Central memory CD4-positive, alpha-beta T cell (primary cell): ENCODE data around the gene CRNKL1.

Experiments
- DNase-seq: peaks from one replicate; pipeline ENCODE4 v3.0.0; 2022

Gene CRNKL1

GRCh38 chr20:20060234-20060998 is 8.2 kb upstream of the CRNKL1 start:
- no peak for DNase-seq

DNA sequence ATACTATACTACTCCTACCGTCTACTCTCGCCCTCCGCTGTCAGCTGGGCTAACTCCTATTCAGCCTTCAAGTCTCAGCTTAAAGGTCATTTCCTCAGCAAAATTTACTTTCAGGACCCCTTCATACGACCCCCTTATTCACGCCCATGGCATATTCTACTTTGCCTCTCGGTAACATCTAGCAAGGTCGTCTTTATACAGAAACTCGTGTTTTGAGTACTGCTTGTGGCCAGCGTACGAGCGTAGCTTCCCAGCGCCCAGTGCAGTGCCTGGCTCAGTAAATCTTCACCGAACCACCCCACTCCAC is 546 bp downstream of the CRNKL1 start:
- DNase-seq = no peak

DNA sequence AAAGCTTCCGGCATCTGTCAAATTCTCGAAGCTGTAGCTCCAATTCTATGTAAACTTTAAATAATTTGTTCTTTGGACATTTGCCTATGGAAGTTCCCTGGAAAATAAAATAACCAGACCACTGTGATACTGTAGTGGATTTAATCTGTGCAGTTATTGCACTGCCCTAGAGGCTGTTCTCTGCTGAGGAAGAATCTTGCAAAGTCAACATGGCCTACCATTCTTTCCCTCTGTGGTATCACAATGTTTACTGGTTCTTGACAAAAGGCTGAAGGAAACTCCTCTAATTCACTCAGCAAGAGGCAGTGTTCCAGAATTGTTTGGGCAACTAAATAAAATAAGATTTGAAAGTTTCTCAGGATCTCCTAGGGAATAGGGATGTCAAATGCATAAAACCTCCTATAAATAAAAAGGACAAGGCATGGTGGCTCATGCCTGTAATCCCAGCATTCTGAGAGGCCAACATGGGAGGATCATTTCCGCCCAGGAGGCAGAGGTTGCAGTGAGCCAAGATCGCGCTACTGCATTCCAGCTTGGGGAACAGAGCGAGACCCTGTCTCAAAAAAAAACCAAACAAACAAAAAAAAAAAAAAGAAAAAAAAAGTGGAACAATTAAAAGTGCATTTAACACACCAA is 12.4 kb downstream of the CRNKL1 start:
- DNase-seq = no peak

DNA sequence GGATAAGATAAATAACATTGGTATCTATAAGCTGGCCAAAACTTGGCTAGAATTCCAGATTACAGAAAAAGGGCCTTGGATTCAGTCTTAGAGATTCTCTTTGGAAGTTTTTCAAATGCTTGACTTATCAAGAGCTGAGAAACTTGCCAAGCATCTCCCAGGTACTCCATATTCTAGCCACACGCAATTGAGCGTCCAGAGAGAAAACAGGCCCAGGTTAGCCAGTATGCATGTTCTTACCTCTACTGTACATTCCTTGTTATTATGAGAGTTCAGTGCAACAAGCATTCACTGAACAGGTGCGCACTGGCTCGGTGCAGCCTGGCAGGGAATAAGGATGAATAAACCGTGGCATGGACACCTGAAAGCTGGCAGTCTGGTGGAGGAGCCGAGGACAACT is 13.7 kb downstream of the CRNKL1 start:
- DNase-seq = no peak

DNA sequence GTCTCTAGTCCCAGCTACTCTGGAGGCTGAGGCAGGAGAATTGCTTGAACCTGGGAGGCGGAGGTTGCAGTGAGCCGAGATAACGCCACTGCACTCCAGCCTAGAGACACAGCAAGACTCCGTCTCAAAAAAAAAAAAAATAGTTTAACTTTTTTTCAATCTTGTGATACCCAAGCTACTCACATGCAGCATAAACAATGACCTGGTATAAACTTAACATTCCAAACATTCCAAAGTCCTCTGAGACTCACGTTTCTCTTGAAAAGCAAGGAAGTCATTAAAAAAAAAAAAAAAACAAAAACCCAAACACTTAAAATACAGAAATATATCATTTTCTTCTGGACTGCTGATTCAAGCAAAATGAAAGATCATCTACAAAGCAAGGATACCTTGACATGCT is 14.3 kb downstream of the CRNKL1 start:
- no peak for DNase-seq

GRCh38 chr20:20036756-20037155 is 15.5 kb downstream of the CRNKL1 start:
- DNase-seq = no peak

GRCh38 chr20:20034486-20034885 is 17.8 kb downstream of the CRNKL1 start:
- no peak for DNase-seq

GRCh38 chr20:20031790-20032189 is 20.5 kb downstream of the CRNKL1 start:
- DNase-seq = no peak

GRCh38 chr20:20027284-20027683 is 25.0 kb downstream of the CRNKL1 start:
- no peak for DNase-seq

GRCh38 chr20:20024942-20025341 is 27.3 kb downstream of the CRNKL1 start:
- DNase-seq = no peak

GRCh38 chr20:20023395-20023794 is 28.9 kb downstream of the CRNKL1 start:
- DNase-seq = no peak

DNA sequence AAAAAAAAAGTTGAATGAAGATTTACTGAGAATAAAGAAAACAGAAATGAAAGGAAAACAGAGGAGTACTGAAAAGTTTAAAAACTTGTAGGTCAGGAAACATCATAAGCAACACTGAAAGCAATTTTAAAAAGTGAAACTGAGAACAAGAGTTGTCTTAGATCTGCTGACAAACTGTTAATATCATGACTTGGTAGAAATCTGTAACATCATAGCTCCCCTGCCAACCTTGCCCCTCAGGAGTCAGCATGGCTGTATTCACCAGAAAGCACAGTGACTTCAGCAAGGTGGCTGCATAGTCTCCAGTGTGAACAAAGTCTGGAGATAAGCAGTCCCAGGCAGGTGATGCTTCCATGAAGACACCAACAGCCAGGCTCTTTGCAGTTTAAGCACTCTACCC is 29.8 kb downstream of the CRNKL1 start:
- no peak for DNase-seq

GRCh38 chr20:20021835-20022234 is 30.4 kb downstream of the CRNKL1 start:
- DNase-seq = no peak

DNA sequence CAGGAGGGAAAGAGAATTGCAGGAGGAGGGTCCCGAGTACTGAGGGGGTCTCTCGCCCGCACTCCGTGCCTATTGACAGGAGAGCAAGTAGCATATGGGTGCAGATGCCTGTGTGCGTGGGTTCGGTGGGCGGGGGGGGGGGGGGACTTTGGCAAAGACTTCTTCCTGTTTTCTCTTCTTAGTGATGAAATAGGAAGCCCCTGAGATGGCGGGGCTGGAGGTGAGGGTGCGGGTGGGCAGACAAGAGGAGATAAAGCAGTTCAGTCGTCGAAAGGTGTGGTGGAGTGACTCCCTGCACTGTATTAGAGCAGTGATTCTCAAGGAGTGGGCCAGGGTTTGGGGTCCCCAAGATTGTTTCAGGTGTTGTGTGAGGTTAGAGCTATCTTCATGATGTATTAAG is 31.4 kb downstream of the CRNKL1 start:
- DNase-seq = no peak

DNA sequence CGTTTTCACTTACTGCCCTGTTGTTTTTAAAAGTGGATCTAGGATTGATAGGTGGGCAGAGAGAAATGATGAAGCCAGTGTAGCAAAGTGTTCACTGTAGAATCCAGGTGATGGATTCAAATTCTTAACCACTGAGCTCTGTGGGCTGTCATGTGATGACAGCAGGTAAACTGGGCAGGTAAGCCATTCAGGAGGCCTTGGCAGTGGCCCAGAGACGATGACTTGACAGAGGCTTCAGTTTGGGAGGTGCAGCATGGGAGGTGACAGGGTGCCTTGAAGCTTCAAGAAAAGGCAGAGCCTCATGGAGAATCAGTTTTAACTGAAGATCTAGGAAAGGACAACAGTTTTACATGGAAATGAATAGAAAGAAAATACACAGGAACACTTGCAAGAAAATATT is 33.1 kb downstream of the CRNKL1 start:
- DNase-seq = no peak

DNA sequence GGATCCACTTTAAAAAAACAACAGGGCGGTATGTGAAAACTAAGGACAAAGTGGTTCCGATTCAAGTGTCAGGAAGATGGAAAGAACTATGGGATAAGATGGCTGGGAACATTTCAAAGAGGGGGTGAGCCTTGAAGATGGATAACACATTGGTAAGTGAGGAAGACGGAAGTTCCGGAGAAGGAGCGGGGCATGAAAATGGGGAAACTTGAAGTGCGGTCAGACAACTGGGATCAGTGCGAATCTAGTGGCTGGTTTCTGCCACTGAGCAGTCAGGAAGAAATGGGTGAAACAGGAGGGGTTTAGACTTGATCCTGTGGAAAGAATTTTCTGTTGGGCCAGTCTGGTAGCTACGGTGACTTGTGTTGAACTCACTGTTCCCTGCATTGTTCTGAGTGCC is 33.9 kb downstream of the CRNKL1 start:
- DNase-seq = no peak

DNA sequence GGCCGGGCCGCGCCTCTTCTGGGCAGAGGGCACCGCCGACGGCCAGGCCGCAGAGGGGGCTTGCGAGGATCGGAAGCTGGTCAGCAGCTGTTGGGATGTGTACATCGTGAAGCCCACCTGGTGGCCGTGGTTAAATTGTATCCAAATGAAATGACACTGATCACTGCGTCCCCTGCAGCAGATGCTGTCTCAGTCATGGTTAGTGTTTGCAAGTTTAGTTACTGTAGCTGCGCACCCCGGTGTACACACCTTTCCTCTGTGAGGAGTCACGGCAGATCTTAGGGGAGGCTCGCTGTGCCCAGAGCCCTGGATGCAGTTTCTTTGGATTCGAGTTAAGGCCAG is 34.5 kb downstream of the CRNKL1 start:
- DNase-seq = peak; percentile 12

DNA sequence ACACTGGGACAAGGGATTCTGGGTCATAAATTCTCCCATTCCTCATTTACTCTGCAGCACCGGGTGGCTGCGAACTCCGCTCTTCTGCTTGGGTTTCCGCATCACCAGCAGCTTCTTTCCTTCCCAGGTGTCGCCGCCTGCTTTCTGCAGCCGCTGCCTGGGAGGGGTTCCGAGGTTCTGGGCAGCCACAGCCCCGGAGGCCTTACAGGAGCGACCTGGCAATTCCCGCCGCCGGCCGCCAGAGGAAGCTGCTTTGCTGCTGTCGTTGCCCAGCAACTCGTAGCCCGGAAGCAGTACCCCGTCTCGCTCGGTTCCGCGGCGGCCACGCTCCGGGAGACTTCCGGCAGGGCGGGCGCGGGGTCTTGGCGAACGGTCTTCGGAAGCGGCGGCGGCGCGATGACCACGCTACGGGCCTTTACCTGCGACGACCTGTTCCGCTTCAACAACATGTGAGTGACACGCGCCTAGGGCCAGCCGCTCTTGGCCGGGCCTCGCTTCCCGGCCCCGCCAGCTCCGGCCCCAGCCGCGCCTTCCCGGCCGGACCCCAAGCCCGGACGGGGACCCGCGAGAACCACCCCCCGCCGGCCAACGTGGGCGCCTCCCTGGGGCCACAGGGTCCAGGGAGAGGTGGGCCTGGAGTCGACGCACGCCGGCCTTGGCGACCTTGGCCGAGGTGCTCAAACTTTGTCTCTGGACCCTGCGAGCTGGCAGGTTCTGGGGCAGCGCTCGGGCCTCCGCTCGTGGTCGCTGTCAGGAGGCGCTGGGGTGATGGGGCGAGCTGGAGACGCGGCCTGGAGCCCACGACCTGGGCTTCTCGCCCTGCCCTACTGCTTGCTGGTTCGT is 35.0 kb downstream of the CRNKL1 start, which contains the start of gene NAA20:
Gene NAA20 (plus strand): TSS at position 362 of the 843 bp plus-strand sequence. CDS start 35 bp downstream, at position 397.
- peak; percentile 87 for DNase-seq

- no peak for DNase-seq
Observed at GRCh38 chr20:20014659-20015058, 37.6 kb downstream of the CRNKL1 start.

- DNase-seq = no peak
Observed at GRCh38 chr20:20012541-20012940, 39.7 kb downstream of the CRNKL1 start.

DNA sequence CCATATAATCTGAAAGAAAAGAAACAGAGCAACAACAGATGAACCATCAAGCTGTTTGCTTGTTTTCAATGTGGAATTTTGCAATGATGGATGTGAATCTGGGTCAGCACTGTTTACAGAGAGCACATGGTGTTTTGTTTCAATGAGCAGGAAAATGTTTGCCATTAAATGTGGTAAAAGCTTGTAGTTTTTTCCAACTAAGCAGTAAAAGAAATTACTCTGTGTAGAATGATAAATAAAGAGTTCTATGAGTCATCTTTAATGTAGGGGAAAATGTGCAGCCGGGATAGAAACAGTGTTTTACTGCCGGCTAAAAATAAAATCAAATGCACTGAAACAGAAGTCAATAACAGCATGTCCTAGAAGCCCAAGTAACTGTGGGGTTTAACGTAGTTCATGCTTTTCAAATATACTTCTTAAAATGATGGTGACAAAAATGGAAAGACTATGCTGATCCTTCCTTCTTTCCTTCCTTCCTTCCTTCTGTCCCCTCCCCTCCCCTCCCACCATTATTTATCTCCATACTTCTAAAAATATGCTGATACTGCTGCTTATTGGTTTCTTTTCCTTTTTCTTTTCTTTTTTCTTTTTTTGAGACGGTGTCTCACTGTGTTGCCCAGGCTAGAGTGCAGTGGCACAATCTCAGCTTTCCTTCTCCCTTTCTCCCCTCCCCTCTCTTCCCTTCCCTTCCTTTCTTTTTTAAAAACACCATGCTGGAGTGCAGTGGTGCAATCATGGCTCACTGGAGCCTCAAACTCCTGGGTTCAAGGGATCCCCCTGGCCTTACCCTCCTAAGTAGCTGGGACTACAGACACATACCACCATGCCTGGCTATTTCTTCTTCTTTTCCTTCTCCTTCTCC is 41.4 kb downstream of the CRNKL1 start:
- DNase-seq = no peak

GRCh38 chr20:20009784-20010253 is 42.4 kb downstream of the CRNKL1 start:
- no peak for DNase-seq

DNA sequence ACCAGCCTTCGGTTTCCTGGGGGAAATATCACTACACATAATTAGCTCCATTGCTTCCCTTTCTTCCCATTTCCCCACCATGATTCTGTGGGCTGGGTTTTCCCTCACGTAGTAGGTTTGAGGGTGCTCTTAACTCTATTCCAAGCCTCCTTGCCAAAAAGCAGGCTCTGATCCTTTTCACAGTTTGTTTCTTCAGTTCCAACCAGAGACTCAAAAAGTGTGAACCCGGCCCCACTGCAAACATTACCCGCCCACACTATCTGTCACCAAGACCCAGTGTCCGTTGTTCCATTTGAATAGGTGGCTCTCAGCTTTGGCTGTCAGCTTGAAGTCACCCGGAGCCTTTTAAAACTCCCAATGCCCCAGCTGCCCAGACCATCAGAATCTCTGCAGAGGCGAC is 46.9 kb downstream of the CRNKL1 start:
- no peak for DNase-seq
